IMR-90 (cell line): Measurements from ENCODE around the gene PCDH1. TPM values are rescaled to one million over a fixed set of nuclear protein-coding genes. Genes with fewer than 3 reads are reported as not detected.

Experiments
- ATAC-seq: fragments of 200-7000 bp; cut with Tn5 transposase; 2 replicates; pipeline ENCODE4 v1.9.1; 2020; ENCODE audit warnings: low read depth, mild to moderate bottlenecking, moderate library complexity
- BruUV-seq: library from RNA; stranded (reverse); fragments of 400-500 nt; replicated peaks from 2 replicates; lab custom pipeline; 2021; lab: Mats Ljungman, UMichigan
- CTCF ChIA-PET: fragments of 300-600 bp; formaldehyde crosslinking; extraction: SDS; loops from one replicate; lab custom pipeline; 2021; ENCODE audit warnings: antibody characterized with exemption; lab: Yijun Ruan, JAX
- POLR2A ChIA-PET: fragments of 300-600 bp; sonication (Branson Sonifier 250); formaldehyde crosslinking; loops from one replicate; lab custom pipeline; 2022; ENCODE audit warnings: antibody characterized with exemption; ENCODE audit not compliant: unreplicated experiment; lab: Charles Lee
- DNase-seq: peaks from one replicate; pipeline ENCODE4 v3.0.0; 2013
- H2AFZ ChIP-seq: replicated peaks from 2 replicates; pipeline ENCODE3; 2013; ENCODE audit warnings: low read length, mild to moderate bottlenecking; ENCODE audit not compliant: poor library complexity
- H2AK5ac ChIP-seq: 2 replicates; pipeline ENCODE4 v1.6.1; 2013; ENCODE audit warnings: low read depth, low read length, inconsistent platforms
- H2AK9ac ChIP-seq: replicated peaks from 2 replicates; pipeline ENCODE3; 2013; ENCODE audit warnings: mild to moderate bottlenecking, low read depth, low read length, moderate library complexity; ENCODE audit not compliant: poor library complexity
- H2BK120ac ChIP-seq: 2 replicates; pipeline ENCODE4 v1.6.1; 2013; ENCODE audit warnings: low read depth, low read length, inconsistent platforms
- H2BK15ac ChIP-seq: 3 replicates; pipeline ENCODE4 v1.6.1; 2013; ENCODE audit warnings: low read depth, low read length, inconsistent platforms
- H2BK20ac ChIP-seq: 2 replicates; pipeline ENCODE4 v1.6.1; 2013; ENCODE audit warnings: low read depth, mild to moderate bottlenecking, inconsistent platforms, low read length, moderate library complexity
- H2BK5ac ChIP-seq: 2 replicates; pipeline ENCODE4 v1.6.1; 2013; ENCODE audit warnings: mild to moderate bottlenecking, low read depth, low read length, inconsistent platforms; ENCODE audit not compliant: poor library complexity, severe bottlenecking
- H3K14ac ChIP-seq: replicated peaks from 2 replicates; pipeline ENCODE4 v1.6.1; 2013; ENCODE audit warnings: low read depth, low read length, inconsistent platforms
- H3K18ac ChIP-seq: 2 replicates; pipeline ENCODE4 v1.6.1; 2013; ENCODE audit warnings: low read depth, low read length, control low read depth
- H3K23ac ChIP-seq: 2 replicates; pipeline ENCODE4 v1.6.1; 2013; ENCODE audit warnings: low read depth, low read length, inconsistent platforms
- H3K27ac ChIP-seq: 2 replicates; pipeline ENCODE4 v1.5.1; 2013; ENCODE audit warnings: mild to moderate bottlenecking, control low read depth, low read length; ENCODE audit not compliant: insufficient read depth
- H3K27me3 ChIP-seq: 2 replicates; pipeline ENCODE4 v1.6.1; 2013; ENCODE audit warnings: low read length; ENCODE audit not compliant: control insufficient read depth, insufficient read depth
- H3K36me3 ChIP-seq: 2 replicates; pipeline ENCODE4 v1.6.1; 2013; ENCODE audit warnings: low read length, mixed read lengths; ENCODE audit not compliant: control insufficient read depth, insufficient read depth
- H3K4ac ChIP-seq: 2 replicates; pipeline ENCODE4 v1.6.1; 2013; ENCODE audit warnings: low read depth, low read length, inconsistent platforms
- H3K4me1 ChIP-seq: 2 replicates; pipeline ENCODE4 v1.6.1; 2013; ENCODE audit warnings: low read length, mixed read lengths; ENCODE audit not compliant: control insufficient read depth, insufficient read depth
- H3K4me2 ChIP-seq: 2 replicates; pipeline ENCODE4 v1.6.1; 2013; ENCODE audit warnings: low read depth, mild to moderate bottlenecking, control low read depth, low read length, moderate library complexity
- H3K4me3 ChIP-seq: 2 replicates; pipeline ENCODE4 v1.5.1; 2013; ENCODE audit warnings: low read depth, mild to moderate bottlenecking, control low read depth, low read length, moderate library complexity; ENCODE audit not compliant: insufficient read depth
- H3K56ac ChIP-seq: 2 replicates; pipeline ENCODE4 v1.6.1; 2013; ENCODE audit warnings: low read length, inconsistent platforms; ENCODE audit not compliant: insufficient read depth; ENCODE audit errors: extremely low read depth
- H3K79me1 ChIP-seq, 2 experiments: 2 replicates each; pipeline ENCODE4 v1.6.1; 2013; ENCODE audit warnings: low read length in 2 of 2, inconsistent platforms in 1 of 2, low read depth in 1 of 2
- H3K9ac ChIP-seq: 2 replicates; pipeline ENCODE4 v1.6.1; 2013; ENCODE audit warnings: low read depth, low read length, control low read depth
- H3K9me1 ChIP-seq: 2 replicates; pipeline ENCODE4 v1.6.1; 2013; ENCODE audit warnings: low read length, inconsistent platforms; ENCODE audit not compliant: insufficient read depth
- H3K9me3 ChIP-seq: 2 replicates; pipeline ENCODE4 v1.6.1; 2013; ENCODE audit warnings: low read length; ENCODE audit not compliant: control insufficient read depth, insufficient read depth
- H4K20me1 ChIP-seq: 2 replicates; pipeline ENCODE4 v1.6.1; 2013; ENCODE audit warnings: low read length, inconsistent platforms; ENCODE audit not compliant: insufficient read depth
- H4K5ac ChIP-seq: 2 replicates; pipeline ENCODE4 v1.6.1; 2013; ENCODE audit warnings: mild to moderate bottlenecking, low read depth, low read length, control low read depth
- H4K8ac ChIP-seq, 2 experiments: 2 replicates each; pipeline ENCODE4 v1.6.1; 2013; ENCODE audit warnings: low read depth in 2 of 2, low read length in 2 of 2, control low read depth in 1 of 2, inconsistent platforms in 1 of 2
- H4K91ac ChIP-seq: 2 replicates; pipeline ENCODE4 v1.6.1; 2013; ENCODE audit warnings: low read depth, low read length, inconsistent platforms; ENCODE audit not compliant: insufficient read depth
- BHLHE40 ChIP-seq: fragments of 150-350 bp; IDR thresholded peaks from 2 replicates; pipeline ENCODE4 v1.6.1; 2016; ENCODE audit warnings: mild to moderate bottlenecking, low read depth, low read length
- CEBPB ChIP-seq: IDR thresholded peaks from 2 replicates; pipeline ENCODE4 v1.6.1; 2012; ENCODE audit warnings: low read depth, low read length, improper control_type of control experiment
- WGBS, 2 experiments: methylation state at CpG; one replicate each; pipeline versions ENCODE4 v1.1.5 to v1.1.7; 2013; ENCODE audit warnings: missing lambda C conversion rate in 2 of 2; ENCODE audit not compliant: insufficient read length in 1 of 2; ENCODE audit errors: extremely low coverage in 2 of 2; 5-methylcytosine and 5-hydroxymethylcytosine counted together
- dilution Hi-C: fragments of 300-500 bp; cut with HindIII; formaldehyde crosslinking; loops from one replicate; pipeline ENCODE4 v1.14.3; 2018; ENCODE audit warnings: low sequenced_read_pairs; ENCODE audit not compliant: unreplicated experiment
- in situ Hi-C: fragments of 300-500 bp; cut with MboI; formaldehyde crosslinking; loops from 3 replicates; pipeline ENCODE4 v1.14.3; 2019; ENCODE audit warnings: low sequenced_read_pairs, inconsistent platforms, mixed read lengths
- intact Hi-C: fragments of 100-400 bp; cut with micrococcal nuclease; formaldehyde crosslinking; loops from 2 replicates; pipeline ENCODE4 v1.10.0; 2022
- polyA plus RNA-seq, 3 experiments: library from polyadenylated mRNA; depleted of rRNA; stranded (reverse); fragments of >200 nt; gene quantifications; 2 replicates each; pipeline ENCODE4 v1.2.3, GENCODE V29; 2012; ENCODE audit warnings: low replicate concordance in 1 of 3
- total RNA-seq: library from RNA; depleted of rRNA; stranded (reverse); fragments of >200 nt; gene quantifications from 2 replicates; pipeline ENCODE4 v1.2.3, GENCODE V29; 2012
- TF ChIP-seq, protein P1 (sequence below): conservative IDR thresholded peaks from 2 replicates; pipeline ENCODE4 v1.5.1; 2012; ENCODE audit warnings: mild to moderate bottlenecking, low read depth, low read length, improper control_type of control experiment

Gene PCDH1
- total and polyA plus RNA-seq, 2 of the 4 experiments (the other 2 are of a cell fraction), result 0.74 to 0.90 TPM

DNA sequence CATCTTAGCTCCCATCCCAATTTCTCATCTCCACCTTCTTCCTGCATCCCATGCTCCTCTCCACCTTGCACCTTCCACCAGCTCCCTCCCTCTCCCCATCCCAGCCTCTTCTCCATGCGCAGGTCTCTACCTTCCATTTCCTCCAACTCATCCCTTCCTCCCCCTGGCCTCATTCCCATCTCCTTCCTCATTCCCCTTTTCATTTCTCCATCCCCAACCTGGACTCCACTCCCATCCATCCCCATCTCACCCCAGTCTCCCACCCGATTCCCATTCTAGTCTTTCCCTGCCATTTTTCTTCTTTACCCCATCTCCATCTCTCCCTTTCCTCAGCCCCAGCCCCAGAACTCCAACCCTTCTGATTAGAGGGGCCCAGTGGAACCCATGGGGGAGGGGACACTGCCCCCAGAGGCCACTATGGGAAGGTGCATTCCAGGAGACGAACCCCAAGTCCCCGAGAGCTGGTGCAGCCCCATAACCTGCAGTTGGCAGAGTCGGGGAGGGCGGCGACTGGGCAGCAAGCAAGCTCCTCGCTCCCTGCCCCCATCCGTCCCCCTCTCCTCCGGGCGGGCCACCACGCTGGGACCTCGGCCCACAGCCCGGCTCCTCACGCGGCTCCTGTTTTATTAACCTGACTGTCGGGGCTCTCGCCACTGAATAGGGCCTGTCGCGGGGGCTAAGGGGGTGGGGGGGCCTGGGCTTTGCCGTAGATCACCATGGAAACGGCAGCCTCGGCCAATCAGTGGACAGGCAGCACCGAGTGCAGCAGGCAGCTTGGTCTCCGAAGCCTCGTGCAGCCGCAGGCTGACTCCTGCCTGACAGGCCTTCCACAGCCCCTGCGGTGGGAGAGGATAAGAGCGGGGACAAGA is 66.7 kb downstream of the PCDH1 start:
- Histone ChIP-seq H3K4me1 (no peaks in the 10 kb centered on the region), H3K56ac (no peak overlapping the region), H2AFZ (peak overlapping the region; percentile 35), H3K23ac (no peak overlapping the region), H3K27me3 (peaks cover 81% of the 10 kb centered on the region), H4K8ac (no peak overlapping the region), H3K27ac (no peak overlapping the region), H4K20me1 (no peaks in the 10 kb centered on the region), H2BK15ac (no peak overlapping the region), H3K14ac (no peak overlapping the region), H4K91ac (no peak overlapping the region), H2AK5ac (no peak overlapping the region), H3K4me2 (no peak overlapping the region; the same call in 1 of the 2 replicates), H3K79me1 (no peaks in the 10 kb centered on the region), H3K9ac (no peak overlapping the region), H2BK120ac (no peak overlapping the region), H3K9me3 (no peaks in the 10 kb centered on the region), H3K4ac (no peak overlapping the region), H2BK5ac (no peak overlapping the region), H3K4me3 (no peak overlapping the region), H3K9me1 (no peaks in the 10 kb centered on the region), H2BK20ac (no peak overlapping the region), H4K5ac (no peak overlapping the region), H3K18ac (no peak overlapping the region), H3K36me3 (no peaks in the 10 kb centered on the region), H2AK9ac (no peak overlapping the region)
- DNase-seq, result no peak
- POLR2A ChIA-PET, result no interaction called here
- 0 out of 2 replicates have a peak, but pooled peaks have one; percentile 24 for ATAC-seq
- intact Hi-C loops (loop anchor here (5.0 kb wide), 1 partner anchor 109 kb away; no protein-coding TSS in a partner anchor), dilution Hi-C loops (no loop called here), in situ Hi-C loops (no loop called here)
- TF ChIP-seq, protein P1, sequence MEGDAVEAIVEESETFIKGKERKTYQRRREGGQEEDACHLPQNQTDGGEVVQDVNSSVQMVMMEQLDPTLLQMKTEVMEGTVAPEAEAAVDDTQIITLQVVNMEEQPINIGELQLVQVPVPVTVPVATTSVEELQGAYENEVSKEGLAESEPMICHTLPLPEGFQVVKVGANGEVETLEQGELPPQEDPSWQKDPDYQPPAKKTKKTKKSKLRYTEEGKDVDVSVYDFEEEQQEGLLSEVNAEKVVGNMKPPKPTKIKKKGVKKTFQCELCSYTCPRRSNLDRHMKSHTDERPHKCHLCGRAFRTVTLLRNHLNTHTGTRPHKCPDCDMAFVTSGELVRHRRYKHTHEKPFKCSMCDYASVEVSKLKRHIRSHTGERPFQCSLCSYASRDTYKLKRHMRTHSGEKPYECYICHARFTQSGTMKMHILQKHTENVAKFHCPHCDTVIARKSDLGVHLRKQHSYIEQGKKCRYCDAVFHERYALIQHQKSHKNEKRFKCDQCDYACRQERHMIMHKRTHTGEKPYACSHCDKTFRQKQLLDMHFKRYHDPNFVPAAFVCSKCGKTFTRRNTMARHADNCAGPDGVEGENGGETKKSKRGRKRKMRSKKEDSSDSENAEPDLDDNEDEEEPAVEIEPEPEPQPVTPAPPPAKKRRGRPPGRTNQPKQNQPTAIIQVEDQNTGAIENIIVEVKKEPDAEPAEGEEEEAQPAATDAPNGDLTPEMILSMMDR, result peak; percentile 42
- TF ChIP-seq BHLHE40, result no peak
- no peak for TF ChIP-seq CEBPB
- CTCF ChIA-PET, result interaction anchor here (1.0 kb wide), 1 partner anchor 9 kb away, joined by 3 read pairs; no protein-coding TSS in a partner anchor
- 0% methylated on average over 5 of the region's 29 CpGs; no CpG with 5 or more reads in 1 of the 2 experiments for WGBS, 2 experiments
- no TSS peak for BruUV-seq
